A673 (cell line): ENCODE results near the gene ABCC10. TPM values are rescaled to one million over a fixed set of nuclear protein-coding genes. Genes with fewer than 3 reads are reported as not detected.

Experiments
- BruUV-seq: library from RNA; stranded (reverse); fragments of 400-500 nt; replicated peaks from 2 replicates; lab custom pipeline; 2021; lab: Mats Ljungman, UMichigan
- CTCF ChIA-PET: fragments of 300-600 bp; sonication (Branson Sonifier 250); formaldehyde crosslinking; loops from one replicate; lab custom pipeline; 2022; ENCODE audit warnings: antibody characterized with exemption; lab: Charles Lee
- POLR2A ChIA-PET: fragments of 300-600 bp; sonication (Branson Sonifier 250); formaldehyde crosslinking; loops from one replicate; lab custom pipeline; 2022; ENCODE audit warnings: antibody characterized with exemption; ENCODE audit not compliant: low non-redundant PET; lab: Charles Lee
- DNase-seq: peaks from one replicate; pipeline ENCODE4 v3.0.0-alpha.2; 2015; ENCODE audit warnings: low spot score
- H3K27ac ChIP-seq: fragments of 200-600 bp; sonication (generic); 2 replicates; pipeline ENCODE4 v1.5.1; 2016; ENCODE audit warnings: mixed run types, low read depth, mild to moderate bottlenecking, mixed read lengths, antibody characterized with exemption, low read length; ENCODE audit not compliant: poor library complexity, severe bottlenecking
- H3K27me3 ChIP-seq: fragments of 200-600 bp; sonication (generic); replicated peaks from 2 replicates; pipeline ENCODE4 v1.6.1; 2017; ENCODE audit warnings: mixed run types, low read depth, mild to moderate bottlenecking, mixed read lengths, antibody characterized with exemption, low read length; ENCODE audit not compliant: insufficient read depth, poor library complexity
- H3K36me3 ChIP-seq: fragments of 200-600 bp; sonication (generic); 2 replicates; pipeline ENCODE4 v1.6.1; 2016; ENCODE audit warnings: mixed run types, mild to moderate bottlenecking, mixed read lengths, antibody characterized with exemption, low read length; ENCODE audit not compliant: insufficient read depth, poor library complexity, severe bottlenecking
- H3K4me1 ChIP-seq: fragments of 200-600 bp; sonication (generic); 2 replicates; pipeline ENCODE4 v1.6.1; 2017; ENCODE audit warnings: mixed run types, mild to moderate bottlenecking, mixed read lengths, antibody characterized with exemption, low read length; ENCODE audit not compliant: insufficient read depth, poor library complexity, severe bottlenecking
- H3K4me3 ChIP-seq: fragments of 200-600 bp; sonication (generic); 2 replicates; pipeline ENCODE4 v1.5.1; 2016; ENCODE audit warnings: low read depth, mixed run types, mild to moderate bottlenecking, mixed read lengths, low read length; ENCODE audit not compliant: poor library complexity, severe bottlenecking
- H3K9me3 ChIP-seq: fragments of 200-600 bp; sonication (generic); 2 replicates; pipeline ENCODE4 v1.6.1; 2016; ENCODE audit warnings: mixed run types, low read depth, mild to moderate bottlenecking, mixed read lengths, antibody characterized with exemption, low read length; ENCODE audit not compliant: poor library complexity, severe bottlenecking
- EZH2 ChIP-seq: fragments of 200-600 bp; sonication (generic); IDR thresholded peaks from 2 replicates; pipeline ENCODE4 v1.6.1; 2017; ENCODE audit warnings: borderline replicate concordance, low read depth, mild to moderate bottlenecking, mixed read lengths, antibody characterized with exemption, low read length; ENCODE audit not compliant: poor library complexity, severe bottlenecking
- intact Hi-C: fragments of 100-400 bp; cut with micrococcal nuclease; formaldehyde crosslinking; loops from one replicate; pipeline ENCODE4 v1.10.0; 2022; ENCODE audit not compliant: unreplicated experiment
- total RNA-seq: library from RNA; stranded (reverse); gene quantifications from 2 replicates; pipeline ENCODE4 v1.2.3, GENCODE V29; 2021
- TF ChIP-seq, protein P1 (sequence below): fragments of 300-800, 200-600 bp; sonication (generic); conservative IDR thresholded peaks from 2 replicates; pipeline ENCODE4 v1.5.1; 2017; ENCODE audit warnings: low read depth, mild to moderate bottlenecking, antibody characterized with exemption, low read length, moderate library complexity, mixed read lengths

Gene ABCC10
- total RNA-seq, 1 experiment from 2014 or later, result 46.4 TPM

DNA sequence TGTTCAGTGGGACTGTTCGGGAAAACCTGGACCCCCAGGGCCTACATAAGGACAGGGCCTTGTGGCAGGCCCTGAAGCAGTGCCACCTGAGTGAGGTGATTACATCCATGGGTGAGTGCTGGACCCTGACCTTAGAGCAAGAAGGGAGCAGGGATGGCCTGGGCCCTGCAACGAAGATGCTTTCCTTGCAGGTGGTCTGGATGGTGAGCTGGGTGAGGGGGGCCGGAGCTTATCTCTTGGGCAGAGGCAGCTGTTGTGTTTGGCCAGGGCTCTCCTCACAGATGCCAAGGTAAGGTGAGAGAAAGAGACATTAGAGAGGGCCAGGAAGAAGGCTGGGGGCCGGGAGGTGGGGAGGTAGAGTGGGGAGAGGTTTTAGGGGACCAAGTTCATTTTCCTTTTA lies 21.6 kb downstream of the ABCC10 start:
- no TSS peak for BruUV-seq
- CTCF ChIA-PET, result no interaction called here
- Histone ChIP-seq H3K9me3 (no peaks in the 10 kb centered on the region), H3K27me3 (no peaks in the 10 kb centered on the region), H3K4me1 (no peaks in the 10 kb centered on the region), H3K36me3 (peaks cover 8% of the 10 kb centered on the region), H3K4me3 (no peak overlapping the region), H3K27ac (no peak overlapping the region)
- POLR2A ChIA-PET, result no interaction called here
- intact Hi-C loops, result no loop called here
- TF ChIP-seq EZH2, result no peak
- TF ChIP-seq, protein P1, sequence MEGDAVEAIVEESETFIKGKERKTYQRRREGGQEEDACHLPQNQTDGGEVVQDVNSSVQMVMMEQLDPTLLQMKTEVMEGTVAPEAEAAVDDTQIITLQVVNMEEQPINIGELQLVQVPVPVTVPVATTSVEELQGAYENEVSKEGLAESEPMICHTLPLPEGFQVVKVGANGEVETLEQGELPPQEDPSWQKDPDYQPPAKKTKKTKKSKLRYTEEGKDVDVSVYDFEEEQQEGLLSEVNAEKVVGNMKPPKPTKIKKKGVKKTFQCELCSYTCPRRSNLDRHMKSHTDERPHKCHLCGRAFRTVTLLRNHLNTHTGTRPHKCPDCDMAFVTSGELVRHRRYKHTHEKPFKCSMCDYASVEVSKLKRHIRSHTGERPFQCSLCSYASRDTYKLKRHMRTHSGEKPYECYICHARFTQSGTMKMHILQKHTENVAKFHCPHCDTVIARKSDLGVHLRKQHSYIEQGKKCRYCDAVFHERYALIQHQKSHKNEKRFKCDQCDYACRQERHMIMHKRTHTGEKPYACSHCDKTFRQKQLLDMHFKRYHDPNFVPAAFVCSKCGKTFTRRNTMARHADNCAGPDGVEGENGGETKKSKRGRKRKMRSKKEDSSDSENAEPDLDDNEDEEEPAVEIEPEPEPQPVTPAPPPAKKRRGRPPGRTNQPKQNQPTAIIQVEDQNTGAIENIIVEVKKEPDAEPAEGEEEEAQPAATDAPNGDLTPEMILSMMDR, result no peak
- no peak for DNase-seq

DNA sequence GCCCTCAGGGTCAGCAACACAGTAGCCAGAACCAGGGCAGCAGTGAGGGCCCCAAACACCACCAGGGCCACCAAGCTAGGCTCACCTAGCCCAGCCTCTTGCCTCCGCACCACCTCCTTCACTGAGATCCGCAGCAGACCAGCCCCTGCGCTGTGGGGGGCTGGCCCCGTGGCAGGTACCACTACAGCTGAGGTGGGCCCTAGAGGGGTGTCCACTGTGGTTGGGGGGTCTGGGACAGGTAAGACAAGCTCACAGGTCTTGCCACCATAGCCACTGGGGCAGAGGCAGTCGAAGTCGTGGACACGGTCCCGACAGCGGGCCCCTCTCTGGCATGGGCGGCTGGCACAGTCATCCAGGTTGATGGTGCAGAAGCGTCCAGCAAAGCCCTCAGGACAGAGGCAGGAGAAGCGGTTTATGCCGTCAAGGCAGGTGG lies 23.4 kb downstream of the ABCC10 start:
- no peak overlapping the region for H3K27ac ChIP-seq
- no TSS peak for BruUV-seq
- TF ChIP-seq, protein P1, result no peak
- TF ChIP-seq EZH2, result no peak
- H3K9me3 ChIP-seq, result no peaks in the 10 kb centered on the region
- intact Hi-C loops, result no loop called here
- ChIA-PET POLR2A (no interaction called here), CTCF (no interaction called here)
- no peak for DNase-seq
- H3K4me3 ChIP-seq, result no peak overlapping the region
- H3K36me3 ChIP-seq, result peaks cover 8% of the 10 kb centered on the region
- no peaks in the 10 kb centered on the region for H3K27me3 ChIP-seq
- H3K4me1 ChIP-seq, result peaks cover 4% of the 10 kb centered on the region

DNA sequence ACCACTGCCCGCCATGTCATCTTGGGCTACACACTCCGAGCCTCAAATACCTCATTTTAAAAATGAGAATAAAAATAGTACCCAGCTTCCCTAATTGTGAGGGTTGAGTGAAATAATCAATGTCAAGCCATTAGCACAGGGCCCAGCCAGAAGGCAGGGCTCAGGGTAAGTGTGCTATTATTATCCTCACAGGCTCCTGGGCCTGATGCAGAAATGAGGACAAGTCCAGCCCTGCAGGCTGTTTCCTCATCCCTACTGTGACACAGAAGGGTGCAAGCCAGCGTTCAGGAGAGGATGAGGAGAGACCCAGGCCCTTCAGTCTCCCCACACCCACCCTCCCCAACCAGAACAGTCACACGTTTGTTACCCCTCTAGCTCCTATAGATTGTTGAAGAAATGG lies 24.0 kb downstream of the ABCC10 start:
- intact Hi-C loops, result no loop called here
- H3K9me3 ChIP-seq, result no peaks in the 10 kb centered on the region
- peaks cover 8% of the 10 kb centered on the region for H3K36me3 ChIP-seq
- H3K27me3 ChIP-seq, result no peaks in the 10 kb centered on the region
- H3K4me3 ChIP-seq, result no peak overlapping the region
- H3K27ac ChIP-seq, result no peak overlapping the region
- no TSS peak for BruUV-seq
- H3K4me1 ChIP-seq, result peaks cover 4% of the 10 kb centered on the region
- ChIA-PET CTCF (no interaction called here), POLR2A (no interaction called here)
- TF ChIP-seq EZH2, result no peak
- TF ChIP-seq, protein P1, result no peak
- no peak for DNase-seq
